A549 (cell line): ENCODE measurements around the gene GOLGA6L25. TPM values are rescaled to one million over a fixed set of nuclear protein-coding genes. Genes with fewer than 3 reads are reported as not detected.
"Not testable (repeated sequence)": the region's sequence is repeated elsewhere in the genome, so short reads cannot be mapped to it uniquely, and the experiment has no call there.

Experiments used
- ATAC-seq, 2 experiments: fragments of 200-7000 bp in 1 of 2; fragments of >200 bp in 1 of 2; cut with Nextera tagmentation in 1 of 2; cut with Tn5 transposase in 1 of 2; 3 replicates each; pipeline versions ENCODE4 v1.8.0 to v1.9.1; 2018 to 2020; ENCODE audit warnings: mild to moderate bottlenecking in 1 of 2, moderate library complexity in 1 of 2
- CTCF ChIA-PET: fragments of 300-600 bp; sonication (Branson Sonifier 250); formaldehyde crosslinking; extraction: SDS; loops from one replicate; lab custom pipeline; 2021; ENCODE audit warnings: antibody characterized with exemption, inconsistent platforms; lab: Yijun Ruan, JAX
- POLR2A ChIA-PET: fragments of 350-600 bp; formaldehyde crosslinking; extraction: SDS; loops from one replicate; lab custom pipeline; 2021; ENCODE audit warnings: antibody characterized with exemption, inconsistent platforms; lab: Yijun Ruan, JAX
- DNase-seq, 2 experiments: peaks; one replicate each; pipeline versions ENCODE4 v3.0.0 to v3.0.0-alpha.2; 2011 to 2016; ENCODE audit warnings: low read depth in 1 of 2, low spot score in 1 of 2
- FAIRE-seq: peaks from 2 replicates; lab custom pipeline; 2011; peaks lifted over from hg19 to GRCh38; lab: Jason Lieb, UNC
- H3K27ac ChIP-seq, 2 experiments: fragments of >200 bp; sonication (Bioruptor Twin); formaldehyde crosslinking; 3 replicates each; pipeline ENCODE4 v1.5.1; 2016 to 2017
- H3K4me1 ChIP-seq: fragments of >200 bp; sonication (Bioruptor Twin); formaldehyde crosslinking; 3 replicates; pipeline ENCODE4 v1.6.1; 2016
- H3K4me2 ChIP-seq: fragments of >200 bp; sonication (Bioruptor Twin); formaldehyde crosslinking; 3 replicates; pipeline ENCODE4 v1.6.1; 2016
- H3K4me3 ChIP-seq: fragments of >200 bp; sonication (Bioruptor Twin); formaldehyde crosslinking; 3 replicates; pipeline ENCODE4 v1.5.1; 2016
- H3K9me3 ChIP-seq: fragments of >200 bp; sonication (Bioruptor Twin); formaldehyde crosslinking; 3 replicates; pipeline ENCODE4 v1.6.1; 2016
- WGBS: methylation state at CpG from one replicate; pipeline ENCODE4 v1.1.6; 2017; ENCODE audit errors: missing lambda C conversion rate; 5-methylcytosine and 5-hydroxymethylcytosine counted together
- polyA minus RNA-seq: library from RNA; depleted of rRNA, polyadenylated mRNA; stranded (reverse); fragments of >200 nt; gene quantifications from 2 replicates; pipeline ENCODE4 v1.2.3, GENCODE V29; 2011; rRNA and poly(A)+ RNA removed
- polyA plus RNA-seq, 4 experiments: library from polyadenylated mRNA; depleted of rRNA in 3 of 4; stranded (reverse); fragments of >200 nt; fragmentation: RNase III in 1 of 4; extraction: RNeasy Plus Mini Kit Qiagen cat#74134 plus additional on column Dnase treatment in 1 of 4; gene quantifications; 2 replicates in 3 of 4; 3 replicates in 1 of 4; pipeline ENCODE4 v1.2.3, GENCODE V29; 2011 to 2017

GOLGA6L25 gene
- polyA plus RNA-seq (2011; rRNA removed), result not detected in 2 replicates
- not detected in 2 replicates for polyA plus RNA-seq (2012; cell fraction: cytosol; rRNA removed)
- polyA plus RNA-seq (2012; cell fraction: nucleus; rRNA removed), result not detected in 2 replicates
- not detected in 3 replicates for polyA plus RNA-seq (2017; fragmentation: RNase III; extraction: RNeasy Plus Mini Kit Qiagen cat#74134 plus additional on column Dnase treatment)
- not detected in 2 replicates for polyA minus RNA-seq

- ATAC-seq, POLR2A ChIA-PET, DNase-seq, H3K27ac ChIP-seq, H3K4me3 ChIP-seq, H3K4me2 ChIP-seq, FAIRE-seq, CTCF ChIA-PET, H3K9me3 ChIP-seq, H3K4me1 ChIP-seq: not testable (repeated sequence)
- WGBS, result no CpG with 5 or more reads among the region's 7 CpGs
Measured at GRCh38 chr15:28553268-28553667, at the start of gene GOLGA6L25. TSS of gene GOLGA6L25 (plus strand) at chr15:28553568. CDS start at chr15:28553629, 61 bp downstream.

GRCh38 chr15:28508217-28508889 is 45.0 kb upstream of the GOLGA6L25 start:
- CTCF ChIA-PET, H3K4me2 ChIP-seq, H3K27ac ChIP-seq, H3K9me3 ChIP-seq, DNase-seq, POLR2A ChIA-PET, H3K4me3 ChIP-seq, FAIRE-seq, H3K4me1 ChIP-seq: not testable (repeated sequence)
- peak; percentile 78 to 79 for ATAC-seq
- WGBS, result 18% methylated on average over 3 of the region's 63 CpGs

- WGBS, result 72% methylated on average over 13 of the region's 22 CpGs
- H3K4me1 ChIP-seq, H3K9me3 ChIP-seq, H3K27ac ChIP-seq, FAIRE-seq, CTCF ChIA-PET, H3K4me2 ChIP-seq, DNase-seq, POLR2A ChIA-PET, H3K4me3 ChIP-seq, ATAC-seq: not testable (repeated sequence)
Measured at GRCh38 chr15:28514128-28514527, 39.2 kb upstream of the GOLGA6L25 start.

GRCh38 chr15:28515208-28515607 is 38.2 kb upstream of the GOLGA6L25 start:
- FAIRE-seq, H3K27ac ChIP-seq, ATAC-seq, POLR2A ChIA-PET, H3K4me1 ChIP-seq, H3K4me3 ChIP-seq, CTCF ChIA-PET, H3K4me2 ChIP-seq, H3K9me3 ChIP-seq, DNase-seq: not testable (repeated sequence)
- WGBS, result 91% methylated on average over 7 of the region's 11 CpGs

GRCh38 chr15:28532954-28533353 is 20.4 kb upstream of the GOLGA6L25 start, which contains the start of gene GOLGA8G:
TSS of gene GOLGA8G (minus strand) at chr15:28532971. CDS start at chr15:28532909, 62 bp downstream.
- H3K4me1 ChIP-seq, DNase-seq, H3K4me2 ChIP-seq, POLR2A ChIA-PET, ATAC-seq, H3K9me3 ChIP-seq, CTCF ChIA-PET, H3K4me3 ChIP-seq, FAIRE-seq, H3K27ac ChIP-seq: not testable (repeated sequence)
- 60% methylated on average over 3 of the region's 6 CpGs for WGBS

GRCh38 chr15:28573351-28573750 is 20.0 kb downstream of the GOLGA6L25 start:
- H3K4me2 ChIP-seq, FAIRE-seq, ATAC-seq, POLR2A ChIA-PET, H3K27ac ChIP-seq, DNase-seq, CTCF ChIA-PET, H3K9me3 ChIP-seq, H3K4me3 ChIP-seq, H3K4me1 ChIP-seq: not testable (repeated sequence)
- 73% methylated on average over 11 of the region's 13 CpGs for WGBS

- POLR2A ChIA-PET, DNase-seq, FAIRE-seq: not testable (repeated sequence)
Measured at GRCh38 chr15:28588977-28589606, 35.7 kb downstream of the GOLGA6L25 start.

GRCh38 chr15:28589769-28590168 is 36.4 kb downstream of the GOLGA6L25 start:
- H3K27ac ChIP-seq, DNase-seq, FAIRE-seq, H3K4me1 ChIP-seq, H3K9me3 ChIP-seq, ATAC-seq, POLR2A ChIA-PET, CTCF ChIA-PET: not testable (repeated sequence)
- WGBS, result under 1% methylated on average over 8 of the region's 9 CpGs
- Histone ChIP-seq H3K4me3 (peak overlapping the region; percentile 34; the same call in 2 of the 3 replicates), H3K4me2 (peak overlapping the region; percentile 21; the same call in 1 of the 3 replicates)

More at GRCh38 chr15:28588977-28589606, 35.7 kb downstream of the GOLGA6L25 start:
- H3K9me3 ChIP-seq, H3K4me1 ChIP-seq, CTCF ChIA-PET, H3K4me2 ChIP-seq: not testable (repeated sequence)
- peak overlapping the region; percentile 56 to 75; a peak in 2 of 6 replicates for H3K27ac ChIP-seq
- 0% methylated on average over 1 of the region's 72 CpGs for WGBS
- peak overlapping the region; percentile 39 for H3K4me3 ChIP-seq
- ATAC-seq, result peak in 1 of 2 experiments; percentile 99; a peak in 3 of 6 replicates

- H3K27ac ChIP-seq, CTCF ChIA-PET, H3K4me2 ChIP-seq, DNase-seq, FAIRE-seq, H3K4me1 ChIP-seq, ATAC-seq, H3K4me3 ChIP-seq, H3K9me3 ChIP-seq, POLR2A ChIA-PET: not testable (repeated sequence)
- WGBS, result no CpG with 5 or more reads among the region's 3 CpGs
Measured at GRCh38 chr15:28592395-28592794, 39.0 kb downstream of the GOLGA6L25 start.

GRCh38 chr15:28593424-28594129 is 40.2 kb downstream of the GOLGA6L25 start:
- H3K27ac ChIP-seq, DNase-seq, H3K4me1 ChIP-seq, H3K9me3 ChIP-seq, POLR2A ChIA-PET, H3K4me2 ChIP-seq, ATAC-seq, CTCF ChIA-PET, FAIRE-seq, H3K4me3 ChIP-seq: not testable (repeated sequence)
- WGBS, result 98% methylated on average over 2 of the region's 5 CpGs
